ENCODE data around the gene FAM13A. TPM values are rescaled to one million over a fixed set of nuclear protein-coding genes. Genes with fewer than 3 reads are reported as not detected.

The FAM13A gene
- total RNA-seq, 1 donor from 2014 or later: 57.7 TPM

GRCh38 chr4:88957570-88957969 lies 99.4 kb downstream of the FAM13A start:
- peaks cover 16% of the 10 kb centered on the region for H3K9me3 Mint-ChIP-seq
- no peak for TF ChIP-seq CTCF (IDR thresholded peaks at IDR 0.05; ENCODE audit: unreplicated experiment)
- H3K4me1 Mint-ChIP-seq: no peaks in the 10 kb centered on the region
- H3K27me3 Mint-ChIP-seq (ENCODE audit: low read depth): no peaks in the 10 kb centered on the region
- DNase-seq (ENCODE audit: low spot score in 2 of 2, unreplicated experiment in 2 of 2): no peak
- H3K27ac Mint-ChIP-seq: no peak overlapping the region
- H3K4me3 Mint-ChIP-seq: no peak overlapping the region
- H3K36me3 Mint-ChIP-seq: peaks cover 40% of the 10 kb centered on the region

- DNase-seq (ENCODE audit: low spot score in 2 of 2, unreplicated experiment in 2 of 2): no peak
- no peak for TF ChIP-seq CTCF (IDR thresholded peaks at IDR 0.05; ENCODE audit: unreplicated experiment)
- Mint-ChIP-seq H3K27ac (no peak overlapping the region), H3K4me3 (no peak overlapping the region), H3K4me1 (no peaks in the 10 kb centered on the region), H3K9me3 (peaks cover 16% of the 10 kb centered on the region), H3K36me3 (peaks cover 37% of the 10 kb centered on the region), H3K27me3 (ENCODE audit: low read depth) (no peaks in the 10 kb centered on the region)
These were observed 101.2 kb downstream of the FAM13A start for GRCh38 chr4:88955580-88956380.

DNA sequence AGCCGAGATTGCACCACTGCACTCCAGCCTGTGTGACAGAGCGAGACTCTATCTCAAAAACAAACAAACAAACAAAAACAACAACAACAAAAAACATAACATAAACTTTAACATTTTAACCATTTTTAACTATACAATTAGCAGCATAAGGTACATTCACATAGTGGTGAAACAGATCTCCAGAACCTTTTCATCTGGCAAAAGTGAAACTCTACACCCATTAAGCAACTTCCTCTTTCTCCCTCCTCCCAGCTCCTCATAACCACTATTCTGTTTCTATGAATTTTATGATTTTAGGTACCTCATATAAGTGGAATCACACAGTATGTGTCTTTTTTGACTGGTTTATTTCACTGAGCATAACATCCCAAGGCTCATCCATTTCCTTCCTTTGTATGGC lies 103.6 kb downstream of the FAM13A start:
- Mint-ChIP-seq H3K4me1 (no peaks in the 10 kb centered on the region), H3K9me3 (peaks cover 8% of the 10 kb centered on the region), H3K27ac (no peak overlapping the region), H3K36me3 (peaks cover 22% of the 10 kb centered on the region), H3K4me3 (no peak overlapping the region), H3K27me3 (ENCODE audit: low read depth) (no peaks in the 10 kb centered on the region)
- no peak for TF ChIP-seq CTCF (IDR thresholded peaks at IDR 0.05; ENCODE audit: unreplicated experiment)
- DNase-seq (ENCODE audit: low spot score in 2 of 2, unreplicated experiment in 2 of 2): no peak

GRCh38 chr4:88952081-88952480 lies 104.9 kb downstream of the FAM13A start:
- H3K4me3 Mint-ChIP-seq: no peak overlapping the region
- peaks cover 16% of the 10 kb centered on the region for H3K36me3 Mint-ChIP-seq
- no peak for TF ChIP-seq CTCF (IDR thresholded peaks at IDR 0.05; ENCODE audit: unreplicated experiment)
- no peaks in the 10 kb centered on the region for H3K9me3 Mint-ChIP-seq
- H3K27me3 Mint-ChIP-seq (ENCODE audit: low read depth): no peaks in the 10 kb centered on the region
- DNase-seq (ENCODE audit: low spot score in 2 of 2, unreplicated experiment in 2 of 2): no peak
- H3K4me1 Mint-ChIP-seq: no peaks in the 10 kb centered on the region
- H3K27ac Mint-ChIP-seq: no peak overlapping the region

DNA sequence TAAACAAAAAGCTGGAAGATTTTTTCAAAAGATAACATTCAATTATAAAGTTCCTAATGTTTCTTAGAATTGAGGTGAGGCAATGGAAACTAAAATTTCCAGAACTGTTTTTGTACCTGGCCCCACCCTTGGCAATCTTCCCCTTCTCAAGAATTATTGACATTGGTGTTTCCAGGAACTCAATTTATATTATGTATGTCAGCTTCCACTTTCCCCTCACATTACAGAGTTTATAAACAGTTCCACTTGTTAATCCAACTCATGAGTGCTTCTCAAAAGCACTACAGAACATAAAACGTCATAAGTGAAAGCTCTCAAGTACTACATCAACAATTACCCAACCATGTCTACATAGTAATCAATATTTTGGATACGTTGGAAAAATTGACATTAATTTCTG lies 107.4 kb downstream of the FAM13A start:
- H3K4me3 Mint-ChIP-seq: no peak overlapping the region
- H3K27me3 Mint-ChIP-seq (ENCODE audit: low read depth): no peaks in the 10 kb centered on the region
- peaks cover 14% of the 10 kb centered on the region for H3K36me3 Mint-ChIP-seq
- no peak for DNase-seq (ENCODE audit: low spot score in 2 of 2, unreplicated experiment in 2 of 2)
- peaks cover 3% of the 10 kb centered on the region for H3K9me3 Mint-ChIP-seq
- TF ChIP-seq CTCF (IDR thresholded peaks at IDR 0.05; ENCODE audit: unreplicated experiment): no peak
- H3K27ac Mint-ChIP-seq: no peak overlapping the region
- no peaks in the 10 kb centered on the region for H3K4me1 Mint-ChIP-seq

All from mesothelial cell of epicardium (in vitro differentiated cells).